Stimulated activated CD8-positive, alpha-beta memory T cell treated with anti-CD3 and anti-CD28 coated beads, Interleukin-2, amount 100 ng/mL, for 1 hour (primary cell): ENCODE data around the gene PNN.
"Not testable (repeated sequence)": the region's sequence is repeated elsewhere in the genome, so short reads cannot be mapped to it uniquely, and the experiment has no call there.

Experiments used
- DNase-seq, 2 donors: peaks; one replicate each; pipeline ENCODE4 v3.0.0-alpha.2; 2020; ENCODE audit warnings: low read depth in 2 of 2

The PNN gene

DNA sequence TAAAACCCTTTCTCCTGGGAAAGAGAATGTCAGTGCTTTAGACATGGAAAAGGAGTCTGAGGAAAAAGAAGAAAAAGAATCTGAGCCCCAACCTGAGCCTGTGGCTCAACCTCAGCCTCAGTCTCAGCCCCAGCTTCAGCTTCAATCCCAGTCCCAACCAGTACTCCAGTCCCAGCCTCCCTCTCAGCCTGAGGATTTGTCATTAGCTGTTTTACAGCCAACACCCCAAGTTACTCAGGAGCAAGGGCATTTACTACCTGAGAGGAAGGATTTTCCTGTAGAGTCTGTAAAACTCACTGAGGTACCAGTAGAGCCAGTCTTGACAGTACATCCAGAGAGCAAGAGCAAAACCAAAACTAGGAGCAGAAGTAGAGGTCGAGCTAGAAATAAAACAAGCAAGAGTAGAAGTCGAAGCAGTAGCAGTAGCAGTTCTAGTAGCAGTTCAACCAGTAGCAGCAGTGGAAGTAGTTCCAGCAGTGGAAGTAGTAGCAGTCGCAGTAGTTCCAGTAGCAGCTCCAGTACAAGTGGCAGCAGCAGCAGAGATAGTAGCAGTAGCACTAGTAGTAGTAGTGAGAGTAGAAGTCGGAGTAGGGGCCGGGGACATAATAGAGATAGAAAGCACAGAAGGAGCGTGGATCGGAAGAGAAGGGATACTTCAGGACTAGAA lies 6.1 kb downstream of the PNN start:
- no peak for DNase-seq

DNA sequence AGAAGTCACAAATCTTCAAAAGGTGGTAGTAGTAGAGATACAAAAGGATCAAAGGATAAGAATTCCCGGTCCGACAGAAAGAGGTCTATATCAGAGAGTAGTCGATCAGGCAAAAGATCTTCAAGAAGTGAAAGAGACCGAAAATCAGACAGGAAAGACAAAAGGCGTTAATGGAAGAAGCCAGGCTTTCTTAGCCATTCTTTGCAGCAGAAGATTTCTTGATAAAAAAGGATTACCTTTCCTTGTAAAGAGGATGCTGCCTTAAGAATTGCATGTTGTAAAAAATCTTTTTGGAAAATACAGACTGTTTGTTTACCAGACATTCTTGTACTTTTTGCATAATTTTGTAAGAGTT lies 6.6 kb downstream of the PNN start:
- no peak for DNase-seq

DNA sequence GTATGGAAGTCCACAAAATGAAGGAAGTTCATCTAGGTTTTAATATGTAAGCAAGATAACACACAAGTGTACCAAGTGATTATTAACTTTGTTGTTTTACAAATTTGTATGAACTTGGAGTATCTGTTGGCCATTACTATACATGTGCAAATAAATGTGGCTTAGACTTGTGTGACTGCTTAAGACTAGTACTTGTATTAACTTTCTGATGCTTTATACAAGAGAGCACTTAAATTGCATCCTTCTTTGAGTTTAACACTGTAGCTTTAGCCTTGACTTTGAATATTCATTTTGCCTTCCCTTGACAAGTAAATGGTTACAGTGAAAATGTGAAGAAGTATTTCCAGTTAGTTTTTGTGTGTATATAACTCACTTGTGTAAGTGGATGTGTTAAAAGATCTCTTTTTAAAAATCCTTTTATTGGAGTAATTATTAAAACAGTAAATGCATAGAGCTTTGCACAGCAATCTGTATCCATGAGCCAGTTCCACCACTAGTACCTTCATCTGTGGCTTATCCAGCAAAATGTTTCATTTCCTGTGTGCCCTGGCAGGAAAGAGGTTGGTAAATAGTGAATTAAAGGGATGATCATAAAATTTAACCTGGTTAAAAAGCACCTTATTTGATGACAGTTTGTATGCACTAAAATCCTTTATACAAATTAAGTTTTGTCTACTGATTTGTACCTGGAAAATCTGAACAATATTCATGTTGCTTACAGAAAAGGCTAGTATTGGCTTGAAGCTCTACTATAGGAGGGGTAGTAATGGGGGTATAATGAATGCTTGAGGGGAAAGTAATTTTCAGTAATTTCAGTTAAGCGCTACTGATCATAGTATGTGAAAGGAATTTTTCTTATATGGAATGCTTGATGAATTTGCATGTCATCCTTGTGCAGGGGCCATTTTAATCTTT lies 8.0 kb downstream of the PNN start:
- no peak for DNase-seq

DNA sequence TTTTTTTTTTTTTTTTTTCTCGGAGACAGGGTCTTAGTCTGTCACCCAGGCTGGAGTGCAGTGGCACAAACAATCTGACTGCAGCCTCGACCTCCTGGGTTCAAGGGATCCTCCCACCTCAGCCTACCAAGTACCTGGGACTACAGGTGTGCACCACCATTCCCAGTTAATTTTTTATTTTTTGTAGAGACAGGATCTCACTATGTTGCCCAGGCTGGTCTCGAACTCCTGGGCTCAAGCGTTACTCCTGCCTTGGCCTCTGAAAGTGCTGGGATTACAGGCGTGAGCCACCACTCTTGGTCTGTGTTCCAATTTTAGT lies 8.6 kb downstream of the PNN start:
- not testable (repeated sequence) for DNase-seq

GRCh38 chr14:39184628-39185255 lies 9.7 kb downstream of the PNN start:
- no peak for DNase-seq

DNA sequence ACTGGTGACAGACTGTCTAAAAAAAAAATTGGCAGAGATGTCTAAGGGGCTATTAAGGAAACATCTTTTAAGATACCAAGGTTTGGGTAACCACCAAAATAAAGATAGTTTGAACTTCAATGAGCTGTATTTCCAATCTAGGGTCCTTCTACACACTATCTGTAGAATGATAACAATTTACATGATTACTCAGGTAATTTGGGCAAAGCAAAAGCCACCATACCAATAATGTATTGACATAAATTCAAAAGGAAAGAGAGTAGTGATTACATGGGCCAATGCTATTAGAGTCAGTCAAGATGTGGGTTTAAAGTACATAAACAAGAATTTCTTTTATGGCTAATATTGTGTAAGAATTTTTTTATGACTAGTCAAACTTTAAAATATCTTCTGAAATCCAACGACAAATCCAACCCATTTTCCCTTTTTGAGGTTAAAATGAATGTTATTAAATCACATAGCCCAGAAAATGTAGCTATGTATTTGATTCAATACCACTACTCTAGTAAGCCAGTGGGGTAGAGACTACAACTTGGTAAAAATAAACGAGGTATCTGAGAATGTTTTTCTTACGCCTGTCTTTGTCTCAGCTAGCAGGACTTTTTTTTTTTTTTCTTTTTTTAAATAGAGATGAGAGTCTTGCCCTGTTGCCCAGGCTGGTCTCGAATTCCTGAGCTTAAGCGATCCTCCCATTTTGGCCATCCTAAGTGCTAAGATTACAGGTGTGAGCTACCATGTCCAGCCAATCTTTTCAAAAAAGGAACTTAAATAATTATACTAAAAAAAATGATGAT lies 10.4 kb downstream of the PNN start:
- no peak for DNase-seq

- no peak for DNase-seq
These were observed 12.0 kb downstream of the PNN start for GRCh38 chr14:39186941-39187525.

- no peak for DNase-seq
These were observed 28.9 kb downstream of the PNN start for GRCh38 chr14:39203659-39204606.

GRCh38 chr14:39207430-39207829 lies 32.4 kb downstream of the PNN start:
- not testable (repeated sequence) for DNase-seq

DNA sequence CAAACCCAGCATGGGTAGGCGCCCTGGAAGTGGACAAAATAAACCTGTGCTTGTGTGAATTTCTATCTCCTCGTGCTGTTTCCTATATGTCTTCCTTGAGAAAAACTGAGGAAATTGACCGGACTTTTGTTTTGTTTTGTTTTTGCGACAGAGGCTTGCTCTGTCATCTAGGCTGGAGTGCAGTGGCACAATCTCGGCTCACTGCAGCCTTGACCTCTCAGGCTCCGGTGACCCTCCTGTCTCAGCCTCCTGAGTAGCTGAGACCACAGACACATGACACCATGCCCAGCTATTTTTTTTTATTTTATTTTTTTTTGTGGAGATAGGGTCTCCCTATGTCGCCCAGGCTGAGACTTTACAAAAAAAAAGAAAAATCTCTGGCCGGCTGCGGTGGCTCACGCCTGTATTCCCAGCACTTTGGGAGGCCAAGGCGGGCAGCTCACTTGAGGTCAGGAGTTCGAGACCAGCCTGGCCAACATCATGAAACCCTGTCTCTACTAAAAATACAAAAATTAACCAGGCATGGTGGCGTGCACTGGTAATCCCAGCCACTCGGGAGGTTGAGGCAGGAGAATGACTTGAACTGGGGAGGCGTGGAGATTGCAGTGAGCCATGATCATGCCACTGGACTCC lies 36.2 kb downstream of the PNN start:
- no peak for DNase-seq

DNA sequence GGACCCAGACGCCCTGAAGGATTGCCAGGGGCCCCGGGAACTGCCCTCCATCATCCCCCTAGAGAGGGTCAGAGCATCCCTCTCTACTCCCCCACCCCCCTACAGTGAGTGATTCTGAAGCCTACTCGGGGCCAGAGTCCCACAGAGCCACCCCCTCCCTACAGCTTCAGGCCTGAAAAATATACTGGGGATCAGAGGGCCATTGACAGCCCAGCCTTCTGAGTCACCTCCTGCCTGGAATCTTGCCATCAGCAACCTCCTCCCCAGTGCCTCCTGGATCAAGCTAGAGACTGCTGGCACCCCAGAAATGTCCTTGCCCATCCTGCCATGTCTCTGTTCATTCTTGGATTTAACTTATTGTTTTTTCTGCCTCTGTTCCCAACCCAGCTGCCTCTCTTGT lies 37.0 kb downstream of the PNN start:
- no peak for DNase-seq

GRCh38 chr14:39212693-39213092 lies 37.6 kb downstream of the PNN start:
- DNase-seq = no peak

DNA sequence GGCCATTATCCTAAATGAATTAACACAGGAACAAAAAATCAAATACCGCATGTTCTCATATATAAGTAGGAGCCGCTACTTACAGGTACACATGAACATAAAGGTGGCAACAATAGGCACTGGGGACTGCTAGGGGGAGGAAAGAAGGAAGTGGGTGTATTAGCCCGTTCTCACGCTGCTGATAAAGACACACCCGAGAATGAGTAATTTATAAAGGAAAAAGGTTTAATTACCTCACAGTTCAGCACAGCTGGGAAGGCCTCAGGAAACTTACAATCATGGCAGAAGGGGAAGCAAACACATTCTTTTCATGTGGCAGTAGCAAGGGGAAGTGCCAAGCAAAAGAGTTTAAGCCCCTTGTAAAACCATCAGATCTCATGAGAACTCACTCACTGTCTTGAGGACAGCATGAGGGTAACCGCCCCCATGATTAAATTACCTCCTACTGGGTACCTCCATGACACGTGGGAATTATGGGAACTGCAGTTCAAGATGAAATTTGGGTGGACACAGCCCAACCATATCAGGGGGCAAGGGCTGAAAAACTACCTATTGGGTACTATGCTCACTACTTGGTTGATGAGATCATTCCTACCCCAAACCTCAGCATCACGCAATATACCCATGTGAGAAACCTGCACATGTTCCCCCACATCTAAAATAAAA lies 42.3 kb downstream of the PNN start:
- DNase-seq = no peak

GRCh38 chr14:39218171-39218769 lies 43.2 kb downstream of the PNN start:
- no peak for DNase-seq

GRCh38 chr14:39219075-39219499 lies 44.0 kb downstream of the PNN start:
- DNase-seq = no peak

- DNase-seq = not testable (repeated sequence)
These were observed 45.4 kb downstream of the PNN start for GRCh38 chr14:39220473-39220872.

- no peak for DNase-seq
These were observed 53.0 kb downstream of the PNN start for GRCh38 chr14:39228044-39228443.

DNA sequence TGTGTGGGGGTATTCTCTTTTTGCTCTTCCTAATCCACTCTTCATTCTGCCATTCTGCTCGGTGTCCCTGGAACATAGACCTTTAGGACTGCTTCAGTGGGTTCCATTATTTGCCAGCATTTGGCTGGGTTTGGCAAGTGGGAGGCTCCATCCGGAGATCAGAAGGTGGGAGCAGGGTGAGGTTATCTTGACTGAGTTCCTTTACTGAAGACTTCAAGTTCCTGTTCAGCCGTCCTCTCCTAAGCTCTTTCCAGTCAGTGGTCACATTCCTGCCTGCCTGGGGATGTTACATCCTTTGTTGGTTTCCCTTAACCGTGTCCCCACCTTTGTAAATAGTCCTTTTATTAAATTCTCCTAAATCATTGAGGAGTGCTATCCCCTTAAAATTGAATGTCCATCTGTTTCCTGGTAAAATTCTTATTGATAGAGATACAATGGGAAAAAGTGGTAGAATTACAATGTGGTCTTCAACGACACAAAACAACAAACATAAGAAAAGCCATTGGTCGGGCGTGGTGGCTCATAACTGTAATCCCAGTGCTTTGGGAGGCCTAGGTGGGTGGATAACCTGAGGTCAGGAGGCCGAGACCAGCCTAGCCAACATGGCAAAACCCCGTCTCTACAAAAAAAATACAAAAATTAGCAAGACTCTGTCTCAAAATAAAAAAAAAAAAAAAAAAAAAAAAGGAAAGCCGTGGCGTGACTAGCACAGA lies 53.6 kb downstream of the PNN start:
- DNase-seq = no peak

DNA sequence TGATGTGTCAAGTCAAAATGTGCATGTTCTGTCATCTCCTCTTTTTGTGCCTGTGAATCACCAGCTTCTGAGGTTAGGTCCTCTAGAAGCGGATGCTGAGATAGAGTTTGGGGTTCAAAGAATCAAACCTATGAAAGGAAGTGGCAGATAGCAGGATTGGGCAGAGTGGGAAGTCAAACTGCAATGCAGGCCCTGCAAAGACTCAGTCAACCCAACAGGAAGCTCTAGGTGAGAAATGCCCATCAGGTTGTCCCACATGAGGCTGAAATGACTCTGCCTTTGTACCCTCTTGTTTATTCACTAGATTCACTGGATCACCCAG lies 54.1 kb downstream of the PNN start:
- DNase-seq = peak in 1 of 2 donors; percentile 9
